Stimulated activated CD4-positive, alpha-beta T cell treated with anti-CD3 and anti-CD28 coated beads, Interleukin-4, amount 100 ng/mL, for 24 hours (primary cell): Measurements from ENCODE around the gene VWA2.

Source experiments
- DNase-seq: peaks from one replicate; pipeline ENCODE4 v3.0.0-alpha.2; 2020

VWA2 gene

DNA sequence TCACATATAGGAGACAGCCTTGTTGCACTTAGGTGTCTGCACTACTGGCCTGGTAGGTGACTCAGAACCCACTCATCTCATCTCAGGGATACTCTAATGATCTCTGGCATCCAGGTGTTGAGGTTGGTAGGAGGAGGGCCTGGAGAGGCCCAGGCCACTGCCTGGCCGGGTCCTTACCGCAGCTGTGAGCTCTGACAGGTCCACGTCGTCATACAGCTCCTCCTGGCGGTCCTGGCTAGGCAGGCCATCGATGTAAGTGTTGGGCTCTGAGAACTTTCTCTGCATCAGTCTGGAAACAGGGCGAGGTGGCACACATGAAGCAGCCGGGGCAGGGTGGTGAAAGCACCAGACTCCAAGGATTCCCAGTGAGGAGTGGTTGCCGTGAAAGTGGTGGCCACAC, 62.1 kb downstream of the VWA2 start:
- no peak for DNase-seq

DNA sequence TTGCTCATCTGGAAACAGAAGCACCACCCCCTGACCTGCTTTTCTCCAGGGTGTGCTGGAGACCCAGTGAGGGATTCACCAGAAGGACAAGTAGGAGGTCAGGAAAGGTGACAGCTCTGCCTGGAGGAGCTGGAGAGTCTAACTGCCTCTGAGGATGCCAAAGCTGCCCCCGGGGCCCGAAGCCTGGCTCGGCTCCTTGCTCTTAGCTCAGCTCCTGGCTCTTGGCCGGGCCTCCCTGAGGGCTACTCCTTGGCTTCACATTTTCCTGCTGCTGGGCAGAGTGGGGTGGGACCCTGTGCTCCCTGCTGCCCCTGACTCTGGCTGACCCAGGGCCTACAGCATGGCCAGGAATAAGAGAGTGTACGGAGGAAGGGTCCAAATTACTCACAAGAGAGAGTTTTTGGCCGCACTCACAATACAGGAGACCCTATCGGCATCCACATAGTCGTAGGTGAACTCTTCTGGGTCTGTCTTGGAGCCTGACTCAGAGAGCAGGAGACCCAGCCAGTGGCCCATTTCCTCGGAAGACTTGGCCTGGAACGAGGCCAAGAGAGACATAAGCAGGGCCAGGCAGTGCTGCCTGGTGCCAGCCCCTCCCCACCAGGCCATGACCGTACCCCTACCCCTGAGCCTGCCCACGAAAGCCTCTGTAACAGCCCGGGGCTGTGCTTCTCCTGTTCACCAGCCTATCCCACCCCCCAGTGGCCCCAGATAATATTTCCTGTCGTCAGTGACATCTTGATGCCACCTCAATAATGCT, 63.1 kb downstream of the VWA2 start:
- no peak for DNase-seq

- no peak for DNase-seq
Observed at GRCh38 chr10:114303556-114303955, 64.5 kb downstream of the VWA2 start.

DNA sequence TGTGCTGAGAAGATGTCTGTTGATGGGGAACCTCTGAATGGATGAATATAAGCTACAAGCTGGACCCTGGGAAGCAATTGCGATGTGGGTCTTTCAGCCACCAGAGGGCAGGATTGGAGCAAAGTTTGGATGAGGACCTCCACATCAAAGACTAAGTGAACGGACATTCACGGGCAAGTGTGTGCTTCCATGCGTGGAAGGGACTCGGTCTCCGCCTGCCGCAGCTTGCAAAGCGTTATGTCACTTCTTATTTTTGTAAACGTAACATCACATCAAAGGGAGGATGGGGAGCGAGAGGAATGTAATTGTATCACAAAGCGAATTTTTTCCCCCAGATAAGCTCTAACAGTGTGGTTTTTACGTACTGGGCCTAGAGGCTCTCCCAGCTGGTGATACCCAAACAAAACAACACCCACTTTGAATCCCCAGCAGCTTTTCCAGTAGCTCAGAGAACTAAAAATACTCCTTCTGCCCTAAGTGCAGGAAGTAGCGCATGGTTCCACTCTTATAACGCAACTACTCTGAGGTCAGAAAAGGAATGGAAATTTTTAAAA, 65.0 kb downstream of the VWA2 start:
- peak; percentile 79 for DNase-seq

DNA sequence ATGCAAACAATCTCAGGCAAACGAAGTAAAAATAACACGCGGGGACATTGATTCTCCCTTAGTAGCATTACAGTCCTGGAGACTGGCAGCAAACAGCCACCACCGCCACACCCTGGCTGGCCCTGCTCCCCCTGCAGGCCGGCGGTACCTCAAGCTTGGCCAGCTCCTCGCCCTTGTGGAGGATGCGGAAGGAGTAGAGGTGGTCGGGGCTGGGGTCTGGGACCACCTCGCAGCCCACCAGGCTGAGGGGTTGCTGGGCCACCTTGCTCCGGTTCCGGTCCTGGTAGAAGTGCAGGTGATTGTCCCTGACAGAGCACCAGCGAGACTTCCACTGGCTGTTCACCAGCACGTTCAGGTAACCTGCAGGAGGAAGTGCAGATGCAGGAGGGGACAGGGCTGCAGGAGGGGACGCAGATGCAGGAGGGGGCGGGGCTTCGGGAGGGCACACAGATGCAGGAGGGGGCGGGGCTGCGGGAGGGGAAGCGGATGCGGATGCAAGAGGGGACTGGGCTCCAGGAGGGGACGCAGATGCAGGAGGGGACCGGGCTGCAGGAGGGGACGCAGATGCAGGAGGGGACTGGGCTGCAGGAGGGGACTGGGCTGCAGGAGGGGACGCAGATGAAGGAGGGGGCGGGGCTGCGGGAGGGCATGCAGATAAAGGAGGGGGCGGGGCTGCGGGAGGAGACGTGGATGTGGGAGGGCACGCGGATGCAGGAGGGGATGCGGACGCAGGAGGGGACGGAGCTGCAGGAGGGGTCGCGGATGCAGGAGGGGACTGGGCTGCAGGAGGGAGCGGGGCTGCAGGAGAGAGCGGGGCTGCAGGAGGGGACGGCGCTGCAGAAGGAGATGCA, 65.7 kb downstream of the VWA2 start:
- peak; percentile 53 for DNase-seq

- DNase-seq, result no peak
Observed at GRCh38 chr10:114305521-114305925, 66.5 kb downstream of the VWA2 start.

- DNase-seq, result no peak
Observed at GRCh38 chr10:114306116-114306973, 67.3 kb downstream of the VWA2 start.

GRCh38 chr10:114307731-114308130, 68.7 kb downstream of the VWA2 start:
- DNase-seq, result no peak

- DNase-seq, result no peak
Observed at GRCh38 chr10:114308531-114309363, 69.7 kb downstream of the VWA2 start.

DNA sequence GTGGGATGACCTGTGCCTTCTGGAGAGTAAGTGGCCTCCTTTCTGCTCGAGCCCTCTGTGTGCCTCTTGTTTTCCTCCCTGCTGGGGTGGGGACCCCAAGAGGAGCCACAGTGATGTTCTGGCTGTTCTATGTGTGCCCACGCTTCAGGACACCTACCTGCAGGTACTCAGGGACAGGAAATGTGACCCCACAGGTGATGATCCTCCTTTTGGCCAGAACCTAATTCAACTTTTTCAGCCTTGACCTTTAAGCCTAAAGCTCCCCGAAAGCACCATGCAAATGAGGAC, 70.3 kb downstream of the VWA2 start:
- no peak for DNase-seq

- DNase-seq, result no peak
Observed at GRCh38 chr10:114310346-114310745, 71.3 kb downstream of the VWA2 start.

GRCh38 chr10:114311023-114311422, 72.0 kb downstream of the VWA2 start:
- no peak for DNase-seq

DNA sequence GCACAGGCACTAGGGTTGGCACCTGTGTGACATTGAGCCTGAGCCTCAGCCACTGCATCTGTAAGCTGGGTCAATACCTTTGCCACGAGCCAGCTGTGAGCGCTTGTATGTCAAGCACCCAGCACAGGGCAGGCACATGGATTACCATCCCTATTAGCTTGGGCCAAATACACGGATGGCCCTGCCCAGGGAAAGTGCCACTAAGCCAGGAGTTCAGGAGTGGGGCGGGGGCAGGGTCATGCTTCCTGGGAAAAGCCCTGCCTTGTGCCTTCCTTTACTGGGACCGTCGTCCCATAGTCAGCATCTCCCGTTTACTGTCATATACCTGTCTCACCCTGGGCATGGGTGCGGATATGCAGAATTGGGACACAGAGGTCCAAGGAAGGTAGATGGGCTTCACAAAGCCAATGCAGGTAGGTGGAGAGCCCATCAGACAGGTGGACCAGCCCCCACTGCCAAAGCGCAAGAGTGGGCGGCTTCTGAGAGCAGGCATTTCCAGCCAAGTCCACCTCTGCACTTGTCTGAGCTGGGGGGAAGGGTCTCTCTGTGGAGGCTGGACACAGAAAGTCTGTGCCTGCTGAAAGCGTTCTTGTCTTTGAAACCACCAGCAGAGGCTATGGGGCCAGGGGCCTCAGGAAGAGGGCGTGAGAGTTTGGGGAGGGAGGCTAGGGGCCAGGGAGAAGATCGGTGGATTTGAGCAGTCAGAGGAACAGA, 72.6 kb downstream of the VWA2 start:
- DNase-seq, result no peak

DNA sequence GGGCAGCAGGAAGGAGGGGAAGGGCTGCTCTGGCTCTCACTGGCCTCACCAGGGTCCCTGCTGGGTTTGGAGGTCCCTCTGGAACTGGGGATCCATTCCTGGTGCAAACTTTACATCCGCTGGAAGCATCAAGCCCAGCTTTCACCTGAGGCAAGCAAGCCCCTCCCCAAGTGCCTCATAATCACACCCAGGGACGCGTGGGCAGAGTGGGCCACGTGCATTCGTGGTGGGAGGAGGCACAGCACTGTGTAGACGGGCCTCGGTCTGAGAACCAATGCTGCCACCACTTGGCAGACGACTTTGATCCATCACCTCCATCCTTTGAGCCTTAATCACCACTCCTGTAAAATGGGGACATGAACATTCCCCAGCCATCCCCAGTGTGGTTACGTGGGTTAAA, 74.1 kb downstream of the VWA2 start:
- DNase-seq, result no peak

DNA sequence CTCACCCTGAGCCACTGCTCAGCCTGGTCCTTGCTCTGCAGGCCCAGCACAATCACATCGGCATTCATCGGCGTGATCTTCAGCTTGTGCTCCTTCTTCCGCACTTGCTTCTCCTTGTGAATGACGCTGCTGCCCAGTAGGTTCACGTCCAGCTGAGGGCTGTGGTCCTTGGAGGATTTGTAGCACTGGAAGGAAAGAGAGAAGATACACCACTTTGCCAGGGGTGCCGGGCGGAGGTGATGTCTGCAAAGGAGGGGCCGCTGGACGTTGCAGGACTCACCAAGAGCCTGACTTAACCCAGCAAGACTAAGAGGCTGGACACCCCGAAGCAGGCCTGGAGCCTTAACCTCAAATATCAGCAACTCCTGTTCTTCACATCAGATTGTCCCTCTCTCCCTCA, 74.8 kb downstream of the VWA2 start:
- no peak for DNase-seq

DNA sequence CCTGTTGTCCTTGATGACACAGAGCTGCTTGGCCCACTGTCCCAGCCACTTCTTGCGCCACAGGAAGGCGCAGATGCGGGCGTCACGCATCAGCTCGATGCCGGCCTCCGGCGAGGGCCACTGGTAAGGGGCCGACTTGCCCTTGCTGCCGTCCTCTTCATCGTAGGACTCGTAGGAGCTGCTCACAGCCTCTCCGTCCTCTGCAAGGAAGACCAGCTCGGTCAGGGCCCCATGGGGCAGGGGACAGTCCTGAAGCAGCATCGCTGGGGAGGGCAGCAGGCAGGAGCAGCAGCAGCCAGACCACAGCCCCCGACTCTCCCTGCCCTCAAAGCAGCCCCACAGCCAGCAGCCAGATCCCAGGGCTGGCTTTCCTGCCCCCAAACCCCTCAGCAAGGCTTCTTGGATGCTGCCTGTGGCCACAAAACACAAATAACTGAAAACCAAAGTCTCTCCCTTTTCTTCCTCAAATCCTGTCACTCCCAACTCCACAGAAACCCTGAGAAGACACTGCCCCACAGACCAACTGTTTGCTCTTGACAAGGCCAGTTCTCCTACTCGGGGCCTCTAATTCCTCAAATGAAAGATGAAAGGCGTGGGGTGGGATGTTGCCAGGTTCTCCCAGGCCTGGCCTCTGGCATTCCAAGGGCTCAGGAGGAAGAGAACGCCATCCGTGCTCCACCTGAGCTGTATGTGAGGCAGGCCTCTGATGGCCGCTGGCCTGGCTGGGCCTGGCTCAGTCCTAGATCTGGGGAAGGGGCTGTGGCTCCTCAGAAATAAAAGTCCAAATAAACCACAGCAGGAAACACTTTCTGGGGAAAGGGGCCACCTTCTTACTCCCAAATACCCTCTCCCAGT, 76.7 kb downstream of the VWA2 start:
- no peak for DNase-seq

GRCh38 chr10:114316744-114317143, 77.7 kb downstream of the VWA2 start:
- DNase-seq, result no peak

DNA sequence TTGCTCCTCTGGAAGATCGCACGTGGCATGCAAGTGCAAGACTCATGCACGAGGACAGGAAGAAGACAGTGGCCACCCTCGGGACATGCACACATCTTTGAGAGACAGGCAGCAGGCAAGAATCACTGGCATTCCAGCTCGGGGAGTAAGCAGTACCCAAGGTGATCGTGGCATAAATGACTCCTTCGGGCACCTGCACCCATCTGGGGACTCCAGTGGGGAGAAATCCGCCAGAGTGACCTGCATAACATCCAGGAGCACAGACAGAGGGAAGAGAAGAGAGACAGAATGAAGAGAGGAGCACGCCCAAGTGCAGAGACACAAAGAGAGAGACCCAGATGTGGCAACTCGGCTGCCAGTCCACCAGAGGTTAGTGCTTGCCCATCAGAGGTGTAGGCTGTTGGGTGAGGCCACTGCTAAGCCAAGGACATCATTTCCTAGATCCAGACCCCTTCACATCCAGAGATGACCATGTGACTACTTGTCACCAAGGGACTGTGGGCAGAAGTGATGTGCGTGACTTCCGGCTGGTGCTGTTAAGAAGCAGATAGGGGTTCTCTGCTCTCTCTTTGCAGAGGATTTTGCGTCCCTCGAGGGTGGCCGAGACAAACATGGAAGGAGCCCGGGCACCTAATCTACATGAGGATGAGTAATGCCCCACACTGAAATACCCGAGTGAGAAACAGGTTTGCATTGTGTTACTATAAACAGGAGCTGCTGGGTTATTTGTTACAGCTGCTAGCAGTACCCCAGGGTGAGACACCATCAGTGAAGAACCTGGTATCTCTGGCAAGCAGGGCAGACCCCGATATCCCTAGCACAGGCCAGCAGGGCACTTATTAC, 80.6 kb downstream of the VWA2 start:
- DNase-seq, result no peak

DNA sequence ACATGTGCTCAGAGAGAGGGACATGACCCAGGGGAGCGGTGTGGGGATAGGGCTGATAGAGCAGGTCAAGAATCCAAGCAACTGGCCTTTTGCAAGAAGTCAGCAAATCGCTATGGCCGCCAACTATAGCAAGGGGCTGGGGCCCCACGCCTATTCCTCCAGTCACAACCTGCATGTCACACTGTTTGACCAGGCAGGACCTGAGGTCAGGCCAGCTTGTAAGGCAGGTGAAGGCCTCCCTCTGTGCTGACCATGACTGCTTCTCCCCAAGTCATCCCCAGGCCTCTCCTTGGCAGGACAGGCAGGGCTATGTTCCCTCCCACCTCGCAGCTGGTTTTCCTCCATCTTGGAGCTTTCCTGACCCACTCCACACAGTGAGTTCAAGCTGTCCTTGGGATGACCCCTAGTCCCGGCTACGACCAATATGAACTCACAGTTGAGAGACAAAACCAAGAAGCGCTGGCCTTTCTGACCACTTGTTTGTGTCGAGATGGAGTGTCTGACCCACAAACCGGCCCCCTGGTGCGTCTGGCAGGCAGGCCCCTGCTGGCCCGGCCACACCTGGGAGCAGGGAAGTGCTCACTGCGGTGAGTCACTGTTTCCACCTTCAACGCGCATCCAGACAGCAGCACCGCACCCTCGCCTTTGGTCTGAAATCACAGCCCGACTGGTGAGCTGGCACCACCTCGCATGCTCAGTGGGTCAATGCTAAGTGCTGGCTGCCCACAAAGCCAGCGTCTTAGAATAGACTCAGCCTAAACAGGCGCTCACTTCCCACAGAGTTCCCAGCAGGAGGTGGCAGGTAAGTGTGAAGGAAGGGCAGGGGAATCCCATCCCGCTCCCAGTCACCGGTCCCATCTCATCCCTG, 81.4 kb downstream of the VWA2 start:
- no peak for DNase-seq
